ENCODE data around the gene MYO10.

MYO10 gene

GRCh38 chr5:16880547-16880946 is 55.5 kb downstream of the MYO10 start:
- Histone ChIP-seq H3K4me3 (ENCODE audit: low read depth, low read length) (no peak overlapping the region), H3K27ac (ENCODE audit: extremely low read depth, low read depth, low read length) (no peak overlapping the region), H3K4me1 (ENCODE audit: control insufficient read depth, insufficient read depth, low read length) (peaks cover 31% of the 10 kb centered on the region), H3K9me3 (ENCODE audit: control insufficient read depth, insufficient read depth, low read depth, low read length) (peaks cover under 1% of the 10 kb centered on the region; the same call in 1 of the 2 replicates), H3K36me3 (ENCODE audit: control insufficient read depth in 2 of 2, insufficient read depth in 1 of 2, low read length in 2 of 2) (peaks cover 0 to 8% of the 10 kb centered on the region in 2 experiments; a peak in 2 of 3 replicates)
- TF ChIP-seq TCF7L2 (IDR thresholded peaks at IDR 0.05; ENCODE audit: borderline replicate concordance, low read depth, low read length) (no peak), HOXA7 (CRISPR knock-in tag; IDR thresholded peaks at IDR 0.05; ENCODE audit: borderline replicate concordance) (no peak), MYNN (tag by site-specific recombination; IDR thresholded peaks at IDR 0.05; ENCODE audit: borderline replicate concordance) (no peak), TSHZ1 (tag by site-specific recombination; IDR thresholded peaks at IDR 0.05; ENCODE audit: borderline replicate concordance) (no peak), GLI2 (tag by site-specific recombination; IDR thresholded peaks at IDR 0.05; ENCODE audit: borderline replicate concordance, low read depth) (no peak), ZNF530 (tag by site-specific recombination; IDR thresholded peaks at IDR 0.05; ENCODE audit: low read depth) (no peak), HOXC10 (CRISPR knock-in tag; IDR thresholded peaks at IDR 0.05) (no peak), ZNF202 (tag by site-specific recombination; IDR thresholded peaks at IDR 0.05; ENCODE audit: borderline replicate concordance) (no peak), GLIS1 (tag by site-specific recombination; IDR thresholded peaks at IDR 0.05) (no peak), ZEB2 (tag by site-specific recombination; IDR thresholded peaks at IDR 0.05) (no peak), ZNF670 (tag by site-specific recombination; IDR thresholded peaks at IDR 0.05; ENCODE audit: low read depth) (no peak), MEIS1 (CRISPR knock-in tag; IDR thresholded peaks at IDR 0.05; ENCODE audit: borderline replicate concordance) (no peak), WT1 (tag by site-specific recombination; IDR thresholded peaks at IDR 0.05) (no peak)
- POLR2A ChIA-PET = no interaction called here
- CTCF ChIA-PET = interaction anchor here (0.6 to 1.9 kb wide), 3 partner anchors 10 to 310 kb away, joined by 3 to 5 read pairs (median 5); no protein-coding TSS in a partner anchor

GRCh38 chr5:16879650-16880049 is 56.4 kb downstream of the MYO10 start:
- POLR2A ChIA-PET = no interaction called here

More at GRCh38 chr5:16879650-16880049, 56.4 kb downstream of the MYO10 start:
- Histone ChIP-seq H3K4me1 (ENCODE audit: control insufficient read depth, insufficient read depth, low read length) (peaks cover 26% of the 10 kb centered on the region), H3K9me3 (ENCODE audit: control insufficient read depth, insufficient read depth, low read depth, low read length) (peaks cover 4% of the 10 kb centered on the region), H3K4me3 (ENCODE audit: low read depth, low read length) (no peak overlapping the region), H3K36me3 (ENCODE audit: control insufficient read depth in 2 of 2, insufficient read depth in 1 of 2, low read length in 2 of 2) (peaks cover 4 to 10% of the 10 kb centered on the region in 2 experiments), H3K27ac (ENCODE audit: extremely low read depth, low read depth, low read length) (no peak overlapping the region)
- CTCF ChIA-PET = no interaction called here
- no peak for TF ChIP-seq ZNF596 (tag by site-specific recombination; IDR thresholded peaks at IDR 0.05)
- TF ChIP-seq ZBTB11 (tag by site-specific recombination; conservative IDR thresholded peaks at IDR 0.05; ENCODE audit: low read depth) = no peak
- no peak for TF ChIP-seq ZNF211 (tag by site-specific recombination; IDR thresholded peaks at IDR 0.05; ENCODE audit: low read depth)
- TF ChIP-seq ZNF701 (tag by site-specific recombination; IDR thresholded peaks at IDR 0.05) = no peak
- TF ChIP-seq ZNF544 (tag by site-specific recombination; IDR thresholded peaks at IDR 0.05) = no peak
- no peak for TF ChIP-seq ZNF792 (tag by site-specific recombination; IDR thresholded peaks at IDR 0.05)
- no peak for TF ChIP-seq ZNF155 (tag by site-specific recombination; IDR thresholded peaks at IDR 0.05)
- no peak for TF ChIP-seq ZNF239 (tag by site-specific recombination; IDR thresholded peaks at IDR 0.05)
- no peak for TF ChIP-seq ZNF354C (tag by site-specific recombination; IDR thresholded peaks at IDR 0.05; ENCODE audit: borderline replicate concordance, low read depth)
- TF ChIP-seq ZNF138 (tag by site-specific recombination; IDR thresholded peaks at IDR 0.05; ENCODE audit: borderline replicate concordance) = no peak
- TF ChIP-seq SP2 (tag by site-specific recombination; IDR thresholded peaks at IDR 0.05) = no peak
- TF ChIP-seq ZNF280C (tag by site-specific recombination; IDR thresholded peaks at IDR 0.05) = no peak
